H1 (cell line): ENCODE data around the gene CALHM2. TPM values are rescaled to one million over a fixed set of nuclear protein-coding genes. Genes with fewer than 3 reads are reported as not detected.

ENCODE experiments used
- ATF3 ChIP-seq: IDR thresholded peaks from 2 replicates; pipeline ENCODE4 v1.6.1; 2011; ENCODE audit warnings: low read depth, mild to moderate bottlenecking, low read length; ENCODE audit not compliant: insufficient read depth
- CBX8 ChIP-seq: fragments of 300-800, 300-1000 bp; sonication (generic); IDR thresholded peaks from 2 replicates; pipeline ENCODE4 v1.7.1; 2016; ENCODE audit warnings: low read depth, low read length, borderline replicate concordance
- KDM1A ChIP-seq: fragments of 200-600, 300-600 bp; sonication (generic); IDR thresholded peaks from 2 replicates; pipeline ENCODE4 v1.7.1; 2016; ENCODE audit warnings: mild to moderate bottlenecking, low read length, borderline replicate concordance
- MAX ChIP-seq: IDR thresholded peaks from 2 replicates; pipeline ENCODE4 v1.6.1; 2012; ENCODE audit warnings: inconsistent platforms
- SP4 ChIP-seq: IDR thresholded peaks from 2 replicates; pipeline ENCODE4 v1.6.1; 2012; ENCODE audit warnings: low read length, inconsistent platforms
- polyA plus RNA-seq, 7 experiments: library from polyadenylated mRNA; depleted of rRNA in 3 of 7; stranded (reverse) in 5 of 7; unstranded in 2 of 7; fragments of >200 nt in 5 of 7; fragments of 200-250 nt in 2 of 7; gene quantifications; 1 replicate in 5 of 7; 2 replicates in 1 of 7; 4 replicates in 1 of 7; pipeline versions ENCODE4 v1.2.1 to v1.2.3, GENCODE V29; 2011 to 2013; ENCODE audit warnings: missing spikeins in 2 of 7, mixed read lengths in 2 of 7
- total RNA-seq: library from RNA; stranded (reverse); fragmentation: NEBNext Ultra II Directional; extraction: Animal tissue kit (Norgen Biotek cat#: 25700); gene quantifications from 2 replicates; pipeline ENCODE4 v1.2.1, GENCODE V29; 2021

CALHM2 gene
- total and polyA plus RNA-seq, 2 of the 8 experiments (the other 6 are each of a cell fraction or from before 2014, with no cell fraction given), result 1.2 to 2.4 TPM

GRCh38 chr10:103428989-103429643 is 23.1 kb downstream of the CALHM2 start (continued):
- TF ChIP-seq CBX8 (no peak), KDM1A (no peak), SP4 (no peak), MAX (no peak), ATF3 (no peak)
